VCaP (cell line): ENCODE measurements around the gene ARL5B.

Experiments
- H3K27ac ChIP-seq: fragments of 450-650 bp; 2 replicates; pipeline ENCODE4 v1.5.1; 2017
- TF ChIP-seq, protein P1 (sequence below): fragments of 450-650 bp; conservative IDR thresholded peaks from 2 replicates; pipeline ENCODE4 v1.5.1; 2017; ENCODE audit warnings: mild to moderate bottlenecking, moderate library complexity

ARL5B gene

GRCh38 chr10:18660816-18661431 lies 1.7 kb downstream of the ARL5B start:
- peak overlapping the region; percentile 92 for H3K27ac ChIP-seq

GRCh38 chr10:18664841-18665478 lies 5.7 kb downstream of the ARL5B start:
- H3K27ac ChIP-seq: no peak overlapping the region
- TF ChIP-seq, protein P1, sequence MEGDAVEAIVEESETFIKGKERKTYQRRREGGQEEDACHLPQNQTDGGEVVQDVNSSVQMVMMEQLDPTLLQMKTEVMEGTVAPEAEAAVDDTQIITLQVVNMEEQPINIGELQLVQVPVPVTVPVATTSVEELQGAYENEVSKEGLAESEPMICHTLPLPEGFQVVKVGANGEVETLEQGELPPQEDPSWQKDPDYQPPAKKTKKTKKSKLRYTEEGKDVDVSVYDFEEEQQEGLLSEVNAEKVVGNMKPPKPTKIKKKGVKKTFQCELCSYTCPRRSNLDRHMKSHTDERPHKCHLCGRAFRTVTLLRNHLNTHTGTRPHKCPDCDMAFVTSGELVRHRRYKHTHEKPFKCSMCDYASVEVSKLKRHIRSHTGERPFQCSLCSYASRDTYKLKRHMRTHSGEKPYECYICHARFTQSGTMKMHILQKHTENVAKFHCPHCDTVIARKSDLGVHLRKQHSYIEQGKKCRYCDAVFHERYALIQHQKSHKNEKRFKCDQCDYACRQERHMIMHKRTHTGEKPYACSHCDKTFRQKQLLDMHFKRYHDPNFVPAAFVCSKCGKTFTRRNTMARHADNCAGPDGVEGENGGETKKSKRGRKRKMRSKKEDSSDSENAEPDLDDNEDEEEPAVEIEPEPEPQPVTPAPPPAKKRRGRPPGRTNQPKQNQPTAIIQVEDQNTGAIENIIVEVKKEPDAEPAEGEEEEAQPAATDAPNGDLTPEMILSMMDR: no peak

More at GRCh38 chr10:18660816-18661431, 1.7 kb downstream of the ARL5B start:
- TF ChIP-seq, protein P1: no peak

DNA sequence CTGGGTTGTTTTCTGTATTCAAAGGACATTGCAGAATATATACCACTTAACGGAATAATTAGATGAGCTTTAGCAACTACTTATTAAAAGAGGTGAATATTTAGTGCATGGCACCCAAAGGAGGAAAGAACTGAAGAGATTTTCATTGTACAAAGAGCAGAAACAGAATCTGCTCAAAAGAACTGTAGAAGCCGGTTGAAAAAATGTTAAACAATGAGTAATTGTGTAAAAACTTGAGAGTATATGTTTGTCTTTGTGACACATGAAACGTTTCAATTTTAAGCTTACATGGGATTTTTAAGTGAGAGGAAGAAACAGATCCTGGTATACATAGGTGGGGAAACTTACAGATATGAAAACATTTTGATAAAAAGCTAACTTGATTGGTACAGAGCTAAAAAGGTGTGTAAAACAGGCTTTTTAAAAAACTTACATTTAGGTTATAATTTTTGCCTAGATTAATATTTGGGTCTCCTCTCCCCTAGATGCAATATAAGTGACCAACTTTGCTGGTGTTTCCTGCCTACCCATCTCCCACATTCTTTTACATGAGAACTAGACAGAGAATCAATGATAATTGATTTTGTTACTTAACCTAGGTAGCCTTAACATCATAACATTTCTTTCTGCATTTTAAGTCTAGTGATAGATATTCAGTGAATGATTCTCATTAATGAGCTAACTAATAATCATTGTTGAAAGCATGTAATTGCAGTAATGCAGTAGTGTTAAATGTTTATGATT lies 6.8 kb downstream of the ARL5B start:
- no peak overlapping the region for H3K27ac ChIP-seq

DNA sequence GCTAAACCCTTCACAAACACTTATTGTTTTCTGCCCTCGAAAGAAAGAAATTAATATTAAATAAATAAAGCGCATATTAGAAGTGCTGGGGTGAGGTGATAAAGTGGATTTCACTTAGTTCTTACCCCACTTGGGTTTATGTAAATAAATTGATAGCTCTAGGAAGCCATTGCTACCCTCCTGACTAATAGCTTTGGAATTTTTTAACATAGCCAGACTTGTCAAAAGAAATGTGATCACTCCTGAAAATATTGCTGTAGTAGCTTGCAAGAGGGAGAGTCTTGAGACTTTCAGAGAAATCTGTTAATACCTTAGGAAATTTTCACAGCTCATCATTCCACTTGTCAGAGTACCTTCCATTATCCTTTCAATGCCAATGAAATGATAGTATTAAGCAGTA lies 7.6 kb downstream of the ARL5B start:
- TF ChIP-seq, protein P1: no peak
- H3K27ac ChIP-seq: no peak overlapping the region

More for the DNA sequence above, 6.8 kb downstream of the ARL5B start:
- TF ChIP-seq, protein P1: no peak

DNA sequence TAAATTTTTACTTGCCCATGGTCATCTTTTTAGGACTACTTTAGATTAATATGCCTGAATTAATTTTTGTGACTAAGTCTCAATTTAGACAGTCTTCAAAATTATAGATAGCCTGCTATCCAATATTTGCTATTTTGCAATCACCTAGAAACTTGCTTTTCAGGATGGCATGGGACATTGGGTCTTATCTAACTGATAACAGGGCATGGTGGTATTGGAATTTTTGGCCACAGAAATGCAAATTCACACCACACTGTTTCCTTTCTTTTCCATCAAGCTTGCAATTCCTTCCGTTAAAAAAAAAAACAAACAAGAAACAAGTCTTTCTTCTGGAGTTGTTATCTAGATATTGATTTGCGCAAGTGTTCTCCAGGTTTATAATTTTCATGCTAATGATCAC lies 8.8 kb downstream of the ARL5B start:
- TF ChIP-seq, protein P1: no peak
- no peak overlapping the region for H3K27ac ChIP-seq

DNA sequence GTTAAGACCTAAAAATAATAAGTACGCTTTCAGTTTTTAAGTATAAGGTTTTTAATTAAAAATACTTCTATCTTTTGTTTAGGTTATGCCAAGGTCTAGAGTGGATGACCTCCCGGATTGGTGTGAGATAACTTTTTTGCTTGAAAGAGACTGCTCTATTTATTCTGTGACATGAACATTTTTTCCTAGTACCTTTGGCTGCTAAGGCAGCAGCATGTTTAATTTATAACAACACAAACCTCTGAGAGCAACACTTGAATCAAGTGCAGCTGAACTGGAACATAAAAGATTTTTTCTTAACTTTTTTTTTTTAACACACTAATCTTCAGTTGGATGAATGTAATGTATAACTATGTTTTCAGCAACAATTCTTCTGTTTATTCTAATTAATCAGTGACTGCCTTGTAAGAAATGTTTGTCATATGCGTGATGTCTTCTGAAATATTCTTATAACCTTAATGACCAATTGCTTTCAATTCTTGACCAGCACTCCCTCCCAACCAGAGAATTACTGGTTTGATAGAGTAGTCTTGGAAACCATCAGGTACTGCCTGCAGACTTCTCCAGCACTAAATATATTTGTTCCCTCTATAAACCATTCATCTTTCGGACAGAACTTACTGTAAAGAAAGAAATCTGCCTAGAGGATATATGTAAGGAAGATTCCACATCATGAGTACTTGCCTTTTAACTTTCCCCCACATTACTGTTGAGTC lies 16.0 kb downstream of the ARL5B start:
- TF ChIP-seq, protein P1: no peak
- no peak overlapping the region for H3K27ac ChIP-seq

GRCh38 chr10:18680754-18681153 lies 21.5 kb downstream of the ARL5B start:
- no peak overlapping the region for H3K27ac ChIP-seq
- TF ChIP-seq, protein P1: no peak
